ENCODE results near the gene TPM1. TPM values are rescaled to one million over a fixed set of nuclear protein-coding genes. Genes with fewer than 3 reads are reported as not detected.

Gene TPM1
- total RNA-seq, 1 experiment from 2014 or later, result 421 TPM

GRCh38 chr15:63090472-63090871, 47.9 kb downstream of the TPM1 start (continued):
- no peak for TF ChIP-seq ZSCAN18 (CRISPR knock-in tag; IDR thresholded peaks at IDR 0.05)

DNA sequence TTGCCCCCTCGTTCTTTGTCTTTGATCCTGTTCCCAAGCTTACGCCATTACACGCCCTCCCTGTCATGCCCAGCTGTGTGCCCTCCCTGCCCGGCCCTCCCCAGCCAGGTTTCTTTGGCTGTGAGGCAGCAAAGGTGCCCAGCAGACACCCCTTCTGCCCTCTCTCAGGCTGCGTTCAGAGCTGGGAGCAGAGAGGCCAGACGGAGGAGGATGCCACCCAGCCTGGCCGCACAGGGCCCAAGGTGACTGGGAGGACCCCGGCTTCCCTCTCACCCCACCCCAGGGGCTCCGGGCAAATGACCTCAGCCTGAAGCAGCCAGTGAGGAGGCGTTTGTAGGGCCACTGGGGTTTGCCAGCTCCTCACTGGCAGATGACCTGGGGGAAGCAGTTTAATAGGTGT, 48.3 kb downstream of the TPM1 start:
- H3K4me1 Mint-ChIP-seq, result peaks cover 58% of the 10 kb centered on the region
- CTCF ChIA-PET, result interaction anchor here (0.7 to 3.9 kb wide), 4 partner anchors 43 to 348 kb away, joined by 3 to 61 read pairs (median 4); no protein-coding TSS in a partner anchor
- no peak overlapping the region for H3K27ac Mint-ChIP-seq
- H3K27me3 Mint-ChIP-seq (ENCODE audit: low read depth), result no peaks in the 10 kb centered on the region
- DNase-seq (ENCODE audit: low spot score) (no peak), ATAC-seq (no peak)
- no peaks in the 10 kb centered on the region for H3K36me3 Mint-ChIP-seq
- no peak overlapping the region for H3K4me3 Mint-ChIP-seq
- TF ChIP-seq MAX (CRISPR knock-in tag; IDR thresholded peaks at IDR 0.05), result no peak
- no peak for TF ChIP-seq GTF2I (CRISPR knock-in tag; conservative IDR thresholded peaks at IDR 0.05)
- no peak for TF ChIP-seq AFF4 (CRISPR knock-in tag; IDR thresholded peaks at IDR 0.05; ENCODE audit: borderline replicate concordance)
- TF ChIP-seq, protein P1, sequence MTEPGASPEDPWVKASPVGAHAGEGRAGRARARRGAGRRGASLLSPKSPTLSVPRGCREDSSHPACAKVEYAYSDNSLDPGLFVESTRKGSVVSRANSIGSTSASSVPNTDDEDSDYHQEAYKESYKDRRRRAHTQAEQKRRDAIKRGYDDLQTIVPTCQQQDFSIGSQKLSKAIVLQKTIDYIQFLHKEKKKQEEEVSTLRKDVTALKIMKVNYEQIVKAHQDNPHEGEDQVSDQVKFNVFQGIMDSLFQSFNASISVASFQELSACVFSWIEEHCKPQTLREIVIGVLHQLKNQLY (CRISPR knock-in tag; IDR thresholded peaks at IDR 0.05), result no peak
- no peak for TF ChIP-seq SMAD4 (CRISPR knock-in tag; IDR thresholded peaks at IDR 0.05)
- TF ChIP-seq TCF7 (CRISPR knock-in tag; IDR thresholded peaks at IDR 0.05; ENCODE audit: low read depth), result no peak
- TF ChIP-seq, protein P2, sequence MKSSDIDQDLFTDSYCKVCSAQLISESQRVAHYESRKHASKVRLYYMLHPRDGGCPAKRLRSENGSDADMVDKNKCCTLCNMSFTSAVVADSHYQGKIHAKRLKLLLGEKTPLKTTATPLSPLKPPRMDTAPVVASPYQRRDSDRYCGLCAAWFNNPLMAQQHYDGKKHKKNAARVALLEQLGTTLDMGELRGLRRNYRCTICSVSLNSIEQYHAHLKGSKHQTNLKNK (CRISPR knock-in tag; IDR thresholded peaks at IDR 0.05), result no peak
- TF ChIP-seq, protein P3, sequence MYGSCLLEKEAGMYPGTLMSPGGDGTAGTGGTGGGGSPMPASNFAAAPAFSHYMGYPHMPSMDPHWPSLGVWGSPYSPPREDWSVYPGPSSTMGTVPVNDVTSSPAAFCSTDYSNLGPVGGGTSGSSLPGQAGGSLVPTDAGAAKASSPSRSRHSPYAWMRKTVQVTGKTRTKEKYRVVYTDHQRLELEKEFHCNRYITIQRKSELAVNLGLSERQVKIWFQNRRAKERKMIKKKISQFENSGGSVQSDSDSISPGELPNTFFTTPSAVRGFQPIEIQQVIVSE (CRISPR knock-in tag; IDR thresholded peaks at IDR 0.05; ENCODE audit: borderline replicate concordance), result no peak
- TF ChIP-seq FOXJ3 (CRISPR knock-in tag; IDR thresholded peaks at IDR 0.05; ENCODE audit: borderline replicate concordance), result no peak
- no peak for TF ChIP-seq ZNF423 (CRISPR knock-in tag; IDR thresholded peaks at IDR 0.05)
- TF ChIP-seq, protein P4, sequence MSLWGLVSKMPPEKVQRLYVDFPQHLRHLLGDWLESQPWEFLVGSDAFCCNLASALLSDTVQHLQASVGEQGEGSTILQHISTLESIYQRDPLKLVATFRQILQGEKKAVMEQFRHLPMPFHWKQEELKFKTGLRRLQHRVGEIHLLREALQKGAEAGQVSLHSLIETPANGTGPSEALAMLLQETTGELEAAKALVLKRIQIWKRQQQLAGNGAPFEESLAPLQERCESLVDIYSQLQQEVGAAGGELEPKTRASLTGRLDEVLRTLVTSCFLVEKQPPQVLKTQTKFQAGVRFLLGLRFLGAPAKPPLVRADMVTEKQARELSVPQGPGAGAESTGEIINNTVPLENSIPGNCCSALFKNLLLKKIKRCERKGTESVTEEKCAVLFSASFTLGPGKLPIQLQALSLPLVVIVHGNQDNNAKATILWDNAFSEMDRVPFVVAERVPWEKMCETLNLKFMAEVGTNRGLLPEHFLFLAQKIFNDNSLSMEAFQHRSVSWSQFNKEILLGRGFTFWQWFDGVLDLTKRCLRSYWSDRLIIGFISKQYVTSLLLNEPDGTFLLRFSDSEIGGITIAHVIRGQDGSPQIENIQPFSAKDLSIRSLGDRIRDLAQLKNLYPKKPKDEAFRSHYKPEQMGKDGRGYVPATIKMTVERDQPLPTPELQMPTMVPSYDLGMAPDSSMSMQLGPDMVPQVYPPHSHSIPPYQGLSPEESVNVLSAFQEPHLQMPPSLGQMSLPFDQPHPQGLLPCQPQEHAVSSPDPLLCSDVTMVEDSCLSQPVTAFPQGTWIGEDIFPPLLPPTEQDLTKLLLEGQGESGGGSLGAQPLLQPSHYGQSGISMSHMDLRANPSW (CRISPR knock-in tag; conservative IDR thresholded peaks at IDR 0.05; ENCODE audit: low read depth), result no peak
- TF ChIP-seq ZNF416 (CRISPR knock-in tag; IDR thresholded peaks at IDR 0.05), result no peak
- TF ChIP-seq FOXP1 (CRISPR knock-in tag; IDR thresholded peaks at IDR 0.05; ENCODE audit: borderline replicate concordance), result no peak
- TF ChIP-seq NR3C1 (CRISPR knock-in tag; conservative IDR thresholded peaks at IDR 0.05; ENCODE audit: low read depth), result no peak
- no peak for TF ChIP-seq ATF1 (CRISPR knock-in tag; IDR thresholded peaks at IDR 0.05)
- TF ChIP-seq HMGXB4 (CRISPR knock-in tag; IDR thresholded peaks at IDR 0.05), result no peak
- TF ChIP-seq, protein P5, sequence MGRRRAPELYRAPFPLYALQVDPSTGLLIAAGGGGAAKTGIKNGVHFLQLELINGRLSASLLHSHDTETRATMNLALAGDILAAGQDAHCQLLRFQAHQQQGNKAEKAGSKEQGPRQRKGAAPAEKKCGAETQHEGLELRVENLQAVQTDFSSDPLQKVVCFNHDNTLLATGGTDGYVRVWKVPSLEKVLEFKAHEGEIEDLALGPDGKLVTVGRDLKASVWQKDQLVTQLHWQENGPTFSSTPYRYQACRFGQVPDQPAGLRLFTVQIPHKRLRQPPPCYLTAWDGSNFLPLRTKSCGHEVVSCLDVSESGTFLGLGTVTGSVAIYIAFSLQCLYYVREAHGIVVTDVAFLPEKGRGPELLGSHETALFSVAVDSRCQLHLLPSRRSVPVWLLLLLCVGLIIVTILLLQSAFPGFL (CRISPR knock-in tag; IDR thresholded peaks at IDR 0.05; ENCODE audit: borderline replicate concordance), result no peak
- H3K9me3 Mint-ChIP-seq, result no peaks in the 10 kb centered on the region
- POLR2A ChIA-PET, result no interaction called here
